Loucy (cell line): ENCODE results near the gene KANSL1L.

Experiments used
- H2AFZ ChIP-seq: fragments of 200-600 bp; sonication (generic); 2 replicates; pipeline ENCODE4 v1.6.0; 2016; ENCODE audit warnings: antibody characterized with exemption, mild to moderate bottlenecking, low read length, moderate library complexity
- H3F3A ChIP-seq: fragments of 200-600 bp; 2 replicates; pipeline ENCODE4 v1.6.0; 2016; ENCODE audit warnings: antibody characterized with exemption, low read depth, mild to moderate bottlenecking
- H3K27me3 ChIP-seq: fragments of 200-600 bp; sonication (generic); 2 replicates; pipeline ENCODE4 v1.6.1; 2014; ENCODE audit warnings: low read length, mild to moderate bottlenecking; ENCODE audit not compliant: insufficient read depth, poor library complexity, severe bottlenecking
- H3K36me3 ChIP-seq: fragments of 200-600 bp; sonication (generic); 2 replicates; pipeline ENCODE4 v1.6.1; 2016; ENCODE audit warnings: low read length; ENCODE audit not compliant: insufficient read depth
- H3K4me1 ChIP-seq: fragments of 200-600 bp; sonication (generic); 2 replicates; pipeline ENCODE4 v1.5.1; 2014; ENCODE audit warnings: low read length, mild to moderate bottlenecking; ENCODE audit not compliant: insufficient read depth, poor library complexity, severe bottlenecking
- H3K4me2 ChIP-seq: fragments of 200-600 bp; sonication (generic); 2 replicates; pipeline ENCODE4 v1.6.0; 2014; ENCODE audit warnings: antibody characterized with exemption, low read length, low read depth, mild to moderate bottlenecking; ENCODE audit not compliant: poor library complexity, severe bottlenecking
- H3K4me3 ChIP-seq: fragments of 200-600 bp; sonication (generic); 2 replicates; pipeline ENCODE4 v1.5.1; 2014; ENCODE audit warnings: low read length, mild to moderate bottlenecking, mixed read lengths; ENCODE audit not compliant: poor library complexity, severe bottlenecking
- H3K79me2 ChIP-seq: fragments of 200-600 bp; sonication (generic); 2 replicates; pipeline ENCODE4 v1.6.1; 2014; ENCODE audit warnings: low read length; ENCODE audit not compliant: insufficient read depth
- H3K9ac ChIP-seq: fragments of 200-600 bp; sonication (generic); 2 replicates; pipeline ENCODE4 v1.6.0; 2014; ENCODE audit warnings: mild to moderate bottlenecking, low read depth, low read length, moderate library complexity; ENCODE audit not compliant: poor library complexity, severe bottlenecking
- H3K9me2 ChIP-seq: fragments of 200-600 bp; sonication (generic); replicated peaks from 2 replicates; pipeline ENCODE4 v1.6.1; 2016; ENCODE audit warnings: low read depth, low read length, mixed read lengths
- H3K9me3 ChIP-seq: fragments of 200-600 bp; sonication (generic); 2 replicates; pipeline ENCODE4 v1.6.1; 2014; ENCODE audit warnings: mild to moderate bottlenecking, antibody characterized with exemption, low read length, low read depth; ENCODE audit not compliant: insufficient read depth
- H4K20me1 ChIP-seq: fragments of 200-600 bp; sonication (generic); 2 replicates; pipeline ENCODE4 v1.6.0; 2014; ENCODE audit warnings: antibody characterized with exemption, low read length, mild to moderate bottlenecking; ENCODE audit not compliant: insufficient read depth, poor library complexity, severe bottlenecking
- CTCF ChIP-seq: fragments of 200-600 bp; sonication (generic); conservative IDR thresholded peaks from 2 replicates; pipeline ENCODE4 v1.5.1; 2014; ENCODE audit warnings: mild to moderate bottlenecking, antibody characterized with exemption, low read length
- EZH2phosphoT487 ChIP-seq: fragments of 200-600 bp; IDR thresholded peaks from 2 replicates; pipeline ENCODE4 v1.6.1; 2018; ENCODE audit warnings: antibody characterized with exemption, mild to moderate bottlenecking, moderate library complexity, borderline replicate concordance

KANSL1L gene

GRCh38 chr2:210072493-210072892, 98.7 kb downstream of the KANSL1L start:
- Histone ChIP-seq H3K4me3 (no peak overlapping the region), H4K20me1 (no peaks in the 10 kb centered on the region), H3K4me1 (no peaks in the 10 kb centered on the region), H3K9me2 (no peaks in the 10 kb centered on the region), H3K79me2 (no peaks in the 10 kb centered on the region), H3K9me3 (no peaks in the 10 kb centered on the region), H3K9ac (no peak overlapping the region), H3F3A (no peaks in the 10 kb centered on the region), H3K27me3 (no peaks in the 10 kb centered on the region), H2AFZ (no peak overlapping the region), H3K36me3 (no peaks in the 10 kb centered on the region), H3K4me2 (no peak overlapping the region)
- TF ChIP-seq EZH2phosphoT487, result no peak
- TF ChIP-seq CTCF, result no peak

GRCh38 chr2:210063306-210063705, 107.9 kb downstream of the KANSL1L start:
- Histone ChIP-seq H3K9me2 (no peaks in the 10 kb centered on the region), H3K4me3 (no peak overlapping the region), H3K36me3 (no peaks in the 10 kb centered on the region), H3F3A (no peaks in the 10 kb centered on the region), H2AFZ (no peak overlapping the region), H3K9ac (no peak overlapping the region), H3K27me3 (no peaks in the 10 kb centered on the region), H3K4me1 (no peaks in the 10 kb centered on the region), H3K9me3 (no peaks in the 10 kb centered on the region), H3K79me2 (no peaks in the 10 kb centered on the region), H3K4me2 (no peak overlapping the region), H4K20me1 (no peaks in the 10 kb centered on the region)
- TF ChIP-seq CTCF, result no peak
- TF ChIP-seq EZH2phosphoT487, result no peak

- no peaks in the 10 kb centered on the region for H3K27me3 ChIP-seq
- no peaks in the 10 kb centered on the region for H3K4me1 ChIP-seq
- no peaks in the 10 kb centered on the region for H4K20me1 ChIP-seq
- TF ChIP-seq CTCF (no peak), EZH2phosphoT487 (no peak)
- H3K4me2 ChIP-seq, result no peak overlapping the region
- no peak overlapping the region for H3K9ac ChIP-seq
- no peaks in the 10 kb centered on the region for H3K36me3 ChIP-seq
- H3K4me3 ChIP-seq, result no peak overlapping the region
- H3K9me2 ChIP-seq, result no peaks in the 10 kb centered on the region
- H3F3A ChIP-seq, result no peaks in the 10 kb centered on the region
- no peak overlapping the region for H2AFZ ChIP-seq
- H3K9me3 ChIP-seq, result no peaks in the 10 kb centered on the region
- no peaks in the 10 kb centered on the region for H3K79me2 ChIP-seq
Measured at GRCh38 chr2:210055825-210056224, 115.4 kb downstream of the KANSL1L start.
